Loucy (cell line): ENCODE results near the gene PPIP5K2.

Experiments
- EZH2phosphoT487 ChIP-seq: fragments of 200-600 bp; IDR thresholded peaks from 2 replicates; pipeline ENCODE4 v1.6.1; 2018; ENCODE audit warnings: antibody characterized with exemption, mild to moderate bottlenecking, moderate library complexity, borderline replicate concordance
- TF ChIP-seq, protein P1 (sequence below): fragments of 200-600 bp; sonication (generic); conservative IDR thresholded peaks from 2 replicates; pipeline ENCODE4 v1.5.1; 2014; ENCODE audit warnings: mild to moderate bottlenecking, antibody characterized with exemption, low read length

DNA sequence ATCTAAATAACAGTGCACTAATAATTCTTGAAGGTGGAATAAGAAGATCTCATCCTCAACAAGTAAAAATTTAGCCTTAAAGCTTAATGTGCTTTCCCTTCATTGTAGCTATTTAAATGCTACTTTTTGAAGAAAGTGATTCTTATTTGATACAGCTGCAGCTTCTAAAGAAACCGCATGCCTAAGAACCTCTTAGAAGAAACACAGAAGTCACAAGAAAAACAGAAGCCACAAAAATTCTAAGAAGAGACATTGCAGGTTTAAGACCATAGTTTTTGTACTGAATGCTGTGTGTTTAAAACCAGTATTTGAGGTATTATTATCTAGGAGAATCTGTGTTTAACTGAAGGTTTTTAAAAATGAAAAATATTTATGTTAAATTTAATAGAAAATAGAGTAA, 68.3 kb downstream of the PPIP5K2 start:
- TF ChIP-seq, protein P1, sequence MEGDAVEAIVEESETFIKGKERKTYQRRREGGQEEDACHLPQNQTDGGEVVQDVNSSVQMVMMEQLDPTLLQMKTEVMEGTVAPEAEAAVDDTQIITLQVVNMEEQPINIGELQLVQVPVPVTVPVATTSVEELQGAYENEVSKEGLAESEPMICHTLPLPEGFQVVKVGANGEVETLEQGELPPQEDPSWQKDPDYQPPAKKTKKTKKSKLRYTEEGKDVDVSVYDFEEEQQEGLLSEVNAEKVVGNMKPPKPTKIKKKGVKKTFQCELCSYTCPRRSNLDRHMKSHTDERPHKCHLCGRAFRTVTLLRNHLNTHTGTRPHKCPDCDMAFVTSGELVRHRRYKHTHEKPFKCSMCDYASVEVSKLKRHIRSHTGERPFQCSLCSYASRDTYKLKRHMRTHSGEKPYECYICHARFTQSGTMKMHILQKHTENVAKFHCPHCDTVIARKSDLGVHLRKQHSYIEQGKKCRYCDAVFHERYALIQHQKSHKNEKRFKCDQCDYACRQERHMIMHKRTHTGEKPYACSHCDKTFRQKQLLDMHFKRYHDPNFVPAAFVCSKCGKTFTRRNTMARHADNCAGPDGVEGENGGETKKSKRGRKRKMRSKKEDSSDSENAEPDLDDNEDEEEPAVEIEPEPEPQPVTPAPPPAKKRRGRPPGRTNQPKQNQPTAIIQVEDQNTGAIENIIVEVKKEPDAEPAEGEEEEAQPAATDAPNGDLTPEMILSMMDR, result no peak
- TF ChIP-seq EZH2phosphoT487, result no peak
